Measurements from ENCODE around the gene SLC25A51. TPM values are rescaled to one million over a fixed set of nuclear protein-coding genes. Genes with fewer than 3 reads are reported as not detected.

The SLC25A51 gene
- total and polyA plus RNA-seq, 2 experiments from 2014 or later: 5.3 to 22.0 TPM

DNA sequence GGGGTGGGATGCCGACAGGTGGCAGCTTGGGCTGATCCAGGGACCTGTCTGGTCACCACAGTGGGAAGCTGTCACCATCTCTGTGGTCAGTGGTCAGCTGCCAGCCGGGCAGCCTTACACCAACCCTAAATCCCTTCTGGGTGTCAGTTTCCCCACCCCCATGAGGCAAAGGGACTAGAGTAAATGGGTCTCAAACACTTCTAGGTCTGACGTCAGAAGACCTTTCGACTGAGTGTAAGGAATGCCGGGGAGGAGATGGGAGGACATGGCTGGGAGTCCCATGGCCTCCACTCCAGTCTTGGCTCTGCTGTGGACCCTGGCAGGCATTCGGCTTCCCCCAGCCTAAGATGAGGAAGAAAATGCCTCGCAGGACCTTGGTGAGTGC, 40.3 kb upstream of the SLC25A51 start (continued):
- TF ChIP-seq, protein P1, sequence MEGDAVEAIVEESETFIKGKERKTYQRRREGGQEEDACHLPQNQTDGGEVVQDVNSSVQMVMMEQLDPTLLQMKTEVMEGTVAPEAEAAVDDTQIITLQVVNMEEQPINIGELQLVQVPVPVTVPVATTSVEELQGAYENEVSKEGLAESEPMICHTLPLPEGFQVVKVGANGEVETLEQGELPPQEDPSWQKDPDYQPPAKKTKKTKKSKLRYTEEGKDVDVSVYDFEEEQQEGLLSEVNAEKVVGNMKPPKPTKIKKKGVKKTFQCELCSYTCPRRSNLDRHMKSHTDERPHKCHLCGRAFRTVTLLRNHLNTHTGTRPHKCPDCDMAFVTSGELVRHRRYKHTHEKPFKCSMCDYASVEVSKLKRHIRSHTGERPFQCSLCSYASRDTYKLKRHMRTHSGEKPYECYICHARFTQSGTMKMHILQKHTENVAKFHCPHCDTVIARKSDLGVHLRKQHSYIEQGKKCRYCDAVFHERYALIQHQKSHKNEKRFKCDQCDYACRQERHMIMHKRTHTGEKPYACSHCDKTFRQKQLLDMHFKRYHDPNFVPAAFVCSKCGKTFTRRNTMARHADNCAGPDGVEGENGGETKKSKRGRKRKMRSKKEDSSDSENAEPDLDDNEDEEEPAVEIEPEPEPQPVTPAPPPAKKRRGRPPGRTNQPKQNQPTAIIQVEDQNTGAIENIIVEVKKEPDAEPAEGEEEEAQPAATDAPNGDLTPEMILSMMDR (conservative IDR thresholded peaks at IDR 0.05; ENCODE audit: low read depth in 2 of 2): no peak
- no peak for TF ChIP-seq NANOG (IDR thresholded peaks at IDR 0.05; ENCODE audit: borderline replicate concordance)

DNA sequence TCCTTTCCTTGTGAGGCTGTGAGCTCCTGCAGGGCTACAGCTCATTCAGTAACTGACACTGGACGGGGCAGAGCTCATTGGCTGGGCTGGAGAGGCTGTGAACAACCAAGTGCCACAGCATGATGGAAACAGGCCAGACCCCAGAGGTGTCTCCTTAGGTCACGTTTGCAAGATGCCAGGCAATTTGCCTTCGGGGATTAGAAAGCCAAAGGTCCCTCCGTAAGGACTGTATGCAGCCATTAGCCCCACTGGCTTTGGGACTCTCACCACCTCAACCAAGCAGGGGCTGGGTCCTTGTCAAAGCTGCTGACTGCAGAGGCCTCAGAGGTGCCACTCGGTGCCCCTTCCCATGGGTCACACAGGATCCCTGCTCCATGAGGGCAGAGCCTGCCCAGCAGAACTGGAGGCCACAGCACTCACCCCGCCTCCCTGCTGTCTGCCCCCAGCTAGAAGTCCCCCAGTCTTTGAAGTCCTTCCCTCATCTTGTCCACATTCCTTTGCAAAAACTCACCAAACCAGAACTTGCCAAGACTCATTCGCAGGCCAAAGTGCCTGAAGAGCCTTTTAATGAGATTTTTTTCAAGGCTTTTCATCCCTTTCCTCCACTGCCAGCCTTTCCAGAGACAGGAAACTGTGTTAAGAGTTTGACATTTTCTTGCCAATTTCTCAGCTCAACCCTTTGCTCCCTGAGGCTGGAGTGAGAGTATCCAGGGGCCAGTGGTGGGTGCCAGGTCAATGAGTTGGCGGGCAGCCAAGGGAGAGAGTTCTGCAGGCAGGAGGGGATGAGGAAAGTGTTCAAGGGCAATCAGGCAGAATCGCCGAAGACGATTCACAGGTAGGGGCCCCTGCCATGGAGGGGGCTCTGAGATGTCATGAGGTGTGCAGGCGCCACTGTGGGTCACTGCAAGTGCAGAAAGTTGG, 39.7 kb upstream of the SLC25A51 start:
- peaks cover 6% of the 10 kb centered on the region for H3K27me3 Mint-ChIP-seq (ENCODE audit: insufficient read depth, low read depth, poor library complexity)
- H3K4me3 ChIP-seq: no peak overlapping the region
- H2AFZ ChIP-seq: no peak overlapping the region
- H3K4me1 Mint-ChIP-seq: peaks cover 35% of the 10 kb centered on the region
- 0 out of 2 replicates have a peak, but pooled peaks cover 3% of the 10 kb centered on the region for H3K9me2 ChIP-seq (ENCODE audit: insufficient read depth)
- no peaks in the 10 kb centered on the region for H3K27me3 ChIP-seq (ENCODE audit: insufficient read depth)
- no peaks in the 10 kb centered on the region; the same call in 2 of the 3 replicates for H3K9me3 Mint-ChIP-seq
- H3K79me2 ChIP-seq (replicated peaks; ENCODE audit: insufficient read depth): no peaks in the 10 kb centered on the region
- H3K36me3 Mint-ChIP-seq (ENCODE audit: low read depth): peaks cover 5% of the 10 kb centered on the region
- peak; percentile 36 for DNase-seq (ENCODE audit: low spot score)
- no peaks in the 10 kb centered on the region; the same call in 1 of the 2 replicates for H3K36me3 ChIP-seq (ENCODE audit: insufficient read depth)
- H3K4me2 ChIP-seq: no peak overlapping the region
- no peaks in the 10 kb centered on the region for H3F3A ChIP-seq (replicated peaks; ENCODE audit: low read depth)
- peaks cover 16% of the 10 kb centered on the region for H3K4me1 ChIP-seq (ENCODE audit: insufficient read depth)
- TF ChIP-seq JUNB (IDR thresholded peaks at IDR 0.05; ENCODE audit: unreplicated experiment) (no peak), ZNF331 (CRISPR knock-in tag; IDR thresholded peaks at IDR 0.05; ENCODE audit: low read depth) (no peak), POLR2AphosphoS5 (IDR thresholded peaks at IDR 0.05; ENCODE audit: low read depth) (no peak), CREB1 (CRISPR knock-in tag; IDR thresholded peaks at IDR 0.05; ENCODE audit: low read depth) (no peak), STAT1 (IDR thresholded peaks at IDR 0.05; ENCODE audit: unreplicated experiment) (no peak), NANOG (IDR thresholded peaks at IDR 0.05; ENCODE audit: borderline replicate concordance) (no peak), EZH2 (IDR thresholded peaks at IDR 0.05; ENCODE audit: low read depth, unreplicated experiment) (no peak)
- TF ChIP-seq, protein P2, sequence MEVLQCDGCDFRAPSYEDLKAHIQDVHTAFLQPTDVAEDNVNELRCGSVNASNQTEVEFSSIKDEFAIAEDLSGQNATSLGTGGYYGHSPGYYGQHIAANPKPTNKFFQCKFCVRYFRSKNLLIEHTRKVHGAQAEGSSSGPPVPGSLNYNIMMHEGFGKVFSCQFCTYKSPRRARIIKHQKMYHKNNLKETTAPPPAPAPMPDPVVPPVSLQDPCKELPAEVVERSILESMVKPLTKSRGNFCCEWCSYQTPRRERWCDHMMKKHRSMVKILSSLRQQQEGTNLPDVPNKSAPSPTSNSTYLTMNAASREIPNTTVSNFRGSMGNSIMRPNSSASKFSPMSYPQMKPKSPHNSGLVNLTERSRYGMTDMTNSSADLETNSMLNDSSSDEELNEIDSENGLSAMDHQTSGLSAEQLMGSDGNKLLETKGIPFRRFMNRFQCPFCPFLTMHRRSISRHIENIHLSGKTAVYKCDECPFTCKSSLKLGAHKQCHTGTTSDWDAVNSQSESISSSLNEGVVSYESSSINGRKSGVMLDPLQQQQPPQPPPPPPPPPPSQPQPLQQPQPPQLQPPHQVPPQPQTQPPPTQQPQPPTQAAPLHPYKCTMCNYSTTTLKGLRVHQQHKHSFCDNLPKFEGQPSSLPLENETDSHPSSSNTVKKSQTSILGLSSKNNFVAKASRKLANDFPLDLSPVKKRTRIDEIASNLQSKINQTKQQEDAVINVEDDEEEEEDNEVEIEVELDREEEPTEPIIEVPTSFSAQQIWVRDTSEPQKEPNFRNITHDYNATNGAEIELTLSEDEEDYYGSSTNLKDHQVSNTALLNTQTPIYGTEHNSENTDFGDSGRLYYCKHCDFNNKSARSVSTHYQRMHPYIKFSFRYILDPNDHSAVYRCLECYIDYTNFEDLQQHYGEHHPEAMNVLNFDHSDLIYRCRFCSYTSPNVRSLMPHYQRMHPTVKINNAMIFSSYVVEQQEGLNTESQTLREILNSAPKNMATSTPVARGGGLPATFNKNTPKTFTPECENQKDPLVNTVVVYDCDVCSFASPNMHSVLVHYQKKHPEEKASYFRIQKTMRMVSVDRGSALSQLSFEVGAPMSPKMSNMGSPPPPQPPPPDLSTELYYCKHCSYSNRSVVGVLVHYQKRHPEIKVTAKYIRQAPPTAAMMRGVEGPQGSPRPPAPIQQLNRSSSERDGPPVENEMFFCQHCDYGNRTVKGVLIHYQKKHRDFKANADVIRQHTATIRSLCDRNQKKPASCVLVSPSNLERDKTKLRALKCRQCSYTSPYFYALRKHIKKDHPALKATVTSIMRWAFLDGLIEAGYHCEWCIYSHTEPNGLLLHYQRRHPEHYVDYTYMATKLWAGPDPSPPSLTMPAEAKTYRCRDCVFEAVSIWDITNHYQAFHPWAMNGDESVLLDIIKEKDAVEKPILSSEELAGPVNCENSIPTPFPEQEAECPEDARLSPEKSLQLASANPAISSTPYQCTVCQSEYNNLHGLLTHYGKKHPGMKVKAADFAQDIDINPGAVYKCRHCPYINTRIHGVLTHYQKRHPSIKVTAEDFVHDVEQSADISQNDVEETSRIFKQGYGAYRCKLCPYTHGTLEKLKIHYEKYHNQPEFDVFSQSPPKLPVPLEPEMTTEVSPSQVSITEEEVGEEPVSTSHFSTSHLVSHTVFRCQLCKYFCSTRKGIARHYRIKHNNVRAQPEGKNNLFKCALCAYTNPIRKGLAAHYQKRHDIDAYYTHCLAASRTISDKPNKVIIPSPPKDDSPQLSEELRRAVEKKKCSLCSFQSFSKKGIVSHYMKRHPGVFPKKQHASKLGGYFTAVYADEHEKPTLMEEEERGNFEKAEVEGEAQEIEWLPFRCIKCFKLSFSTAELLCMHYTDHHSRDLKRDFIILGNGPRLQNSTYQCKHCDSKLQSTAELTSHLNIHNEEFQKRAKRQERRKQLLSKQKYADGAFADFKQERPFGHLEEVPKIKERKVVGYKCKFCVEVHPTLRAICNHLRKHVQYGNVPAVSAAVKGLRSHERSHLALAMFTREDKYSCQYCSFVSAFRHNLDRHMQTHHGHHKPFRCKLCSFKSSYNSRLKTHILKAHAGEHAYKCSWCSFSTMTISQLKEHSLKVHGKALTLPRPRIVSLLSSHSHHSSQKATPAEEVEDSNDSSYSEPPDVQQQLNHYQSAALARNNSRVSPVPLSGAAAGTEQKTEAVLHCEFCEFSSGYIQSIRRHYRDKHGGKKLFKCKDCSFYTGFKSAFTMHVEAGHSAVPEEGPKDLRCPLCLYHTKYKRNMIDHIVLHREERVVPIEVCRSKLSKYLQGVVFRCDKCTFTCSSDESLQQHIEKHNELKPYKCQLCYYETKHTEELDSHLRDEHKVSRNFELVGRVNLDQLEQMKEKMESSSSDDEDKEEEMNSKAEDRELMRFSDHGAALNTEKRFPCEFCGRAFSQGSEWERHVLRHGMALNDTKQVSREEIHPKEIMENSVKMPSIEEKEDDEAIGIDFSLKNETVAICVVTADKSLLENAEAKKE (CRISPR knock-in tag; IDR thresholded peaks at IDR 0.05): no peak
- TF ChIP-seq, protein P3, sequence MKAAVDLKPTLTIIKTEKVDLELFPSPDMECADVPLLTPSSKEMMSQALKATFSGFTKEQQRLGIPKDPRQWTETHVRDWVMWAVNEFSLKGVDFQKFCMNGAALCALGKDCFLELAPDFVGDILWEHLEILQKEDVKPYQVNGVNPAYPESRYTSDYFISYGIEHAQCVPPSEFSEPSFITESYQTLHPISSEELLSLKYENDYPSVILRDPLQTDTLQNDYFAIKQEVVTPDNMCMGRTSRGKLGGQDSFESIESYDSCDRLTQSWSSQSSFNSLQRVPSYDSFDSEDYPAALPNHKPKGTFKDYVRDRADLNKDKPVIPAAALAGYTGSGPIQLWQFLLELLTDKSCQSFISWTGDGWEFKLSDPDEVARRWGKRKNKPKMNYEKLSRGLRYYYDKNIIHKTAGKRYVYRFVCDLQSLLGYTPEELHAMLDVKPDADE (IDR thresholded peaks at IDR 0.05): no peak
- TF ChIP-seq, protein P1 (conservative IDR thresholded peaks at IDR 0.05; ENCODE audit: low read depth in 2 of 2): no peak
- no peak overlapping the region for H3K4me3 Mint-ChIP-seq
- H3K27ac ChIP-seq (ENCODE audit: low read depth): peak overlapping the region; percentile 78
- ATAC-seq: peak; percentile 10; the same call in 2 of the 3 replicates
- no peak overlapping the region for H3K27ac Mint-ChIP-seq
- no peaks in the 10 kb centered on the region for H4K20me1 ChIP-seq (replicated peaks; ENCODE audit: insufficient read depth)

Measured in GM23338 (cell line).